Natural killer cell (primary cell): Measurements from ENCODE around the gene VPS37B. TPM values are rescaled to one million over a fixed set of nuclear protein-coding genes. Genes with fewer than 3 reads are reported as not detected.

Experiments used
- ATAC-seq, 3 donors: fragments of 150-1000 bp in 2 of 3; fragments of 200-7000 bp in 1 of 3; cut with Tn5 transposase; 1 replicate in 1 of 3; 2 replicates in 2 of 3; pipeline ENCODE4 v1.10.0; 2021; ENCODE audit warnings: mild to moderate bottlenecking in 2 of 3, moderate library complexity in 2 of 3
- DNase-seq, 2 donors: peaks; one replicate each; pipeline versions ENCODE4 v3.0.0 to v3.0.0-alpha.2; 2013 to 2021; ENCODE audit warnings: mixed read lengths in 1 of 2
- H3K27ac ChIP-seq: one replicate; pipeline ENCODE4 v1.5.1; 2013; ENCODE audit warnings: mild to moderate bottlenecking, low read length
- H3K27me3 ChIP-seq: one replicate; pipeline ENCODE4 v1.6.1; 2013; ENCODE audit warnings: low read length; ENCODE audit not compliant: control insufficient read depth, insufficient read depth
- H3K36me3 ChIP-seq: one replicate; pipeline ENCODE4 v1.6.1; 2013; ENCODE audit warnings: low read length; ENCODE audit not compliant: control insufficient read depth, insufficient read depth
- H3K4me1 ChIP-seq: one replicate; pipeline ENCODE4 v1.6.1; 2013; ENCODE audit warnings: low read length; ENCODE audit not compliant: control insufficient read depth, insufficient read depth
- H3K4me3 ChIP-seq: one replicate; pipeline ENCODE4 v1.5.1; 2013; ENCODE audit warnings: low read length
- H3K9me3 ChIP-seq: one replicate; pipeline ENCODE4 v1.6.1; 2013; ENCODE audit warnings: low read length; ENCODE audit not compliant: control insufficient read depth, insufficient read depth
- H3K27ac Mint-ChIP-seq, 2 donors: one replicate each; pipeline ENCODE4 v1.8.0; 2022; ENCODE audit warnings: mild to moderate bottlenecking in 2 of 2, mixed read lengths in 2 of 2, moderate library complexity in 1 of 2
- H3K27me3 Mint-ChIP-seq, 2 donors: one replicate each; pipeline ENCODE4 v1.8.0; 2022; ENCODE audit warnings: low read depth in 2 of 2, mixed read lengths in 2 of 2
- H3K36me3 Mint-ChIP-seq: one replicate; pipeline ENCODE4 v1.8.0; 2022; ENCODE audit warnings: mixed read lengths
- H3K4me1 Mint-ChIP-seq, 2 donors: one replicate each; pipeline ENCODE4 v1.8.0; 2022; ENCODE audit warnings: mixed read lengths in 2 of 2
- H3K4me3 Mint-ChIP-seq: one replicate; pipeline ENCODE4 v1.8.0; 2022; ENCODE audit warnings: mild to moderate bottlenecking, moderate library complexity, mixed read lengths
- H3K9me3 Mint-ChIP-seq, 2 donors: one replicate each; pipeline ENCODE4 v1.8.0; 2022; ENCODE audit warnings: mixed read lengths in 2 of 2
- CTCF ChIP-seq: fragments of 200-600 bp; IDR thresholded peaks from one replicate; pipeline ENCODE4 v1.8.0; 2022; ENCODE audit warnings: antibody characterized with exemption
- WGBS: methylation state at CpG from one replicate; pipeline ENCODE4 v1.1.7; 2013; ENCODE audit warnings: missing lambda C conversion rate; ENCODE audit not compliant: insufficient coverage; 5-methylcytosine and 5-hydroxymethylcytosine counted together
- intact Hi-C: fragments of 100-400 bp; cut with micrococcal nuclease; formaldehyde crosslinking; loops from one replicate; pipeline ENCODE4 v1.14.2; 2022
- total RNA-seq, 4 donors: library from RNA; stranded (reverse); fragments of 120-200 nt in 1 of 4; gene quantifications; one replicate each; pipeline versions ENCODE4 v1.2.3 to v1.2.4, GENCODE V29; 2013 to 2022

The VPS37B gene
- total RNA-seq, 3 donors from 2014 or later (not counting 1 experiment from before 2014, with no cell fraction given) = 142 to 167 (median 165) TPM

- Histone ChIP-seq H3K4me1 (peaks cover 23% of the 10 kb centered on the region), H3K4me3 (no peak overlapping the region), H3K27me3 (no peaks in the 10 kb centered on the region), H3K27ac (no peak overlapping the region), H3K9me3 (no peaks in the 10 kb centered on the region), H3K36me3 (peaks cover 33% of the 10 kb centered on the region)
- H3K36me3 Mint-ChIP-seq = no peaks in the 10 kb centered on the region
- intact Hi-C loops = no loop called here
- no peaks in the 10 kb centered on the region for H3K27me3 Mint-ChIP-seq
- WGBS = 94% methylated on average over 22 of the region's 22 CpGs
- no peak overlapping the region for H3K4me3 Mint-ChIP-seq
- H3K27ac Mint-ChIP-seq = no peak overlapping the region
- H3K4me1 Mint-ChIP-seq = peaks cover 0 to 8% of the 10 kb centered on the region in 2 donors
- ATAC-seq (no peak), DNase-seq (no peak)
- no peaks in the 10 kb centered on the region for H3K9me3 Mint-ChIP-seq
- no peak for TF ChIP-seq CTCF
Observed at GRCh38 chr12:122858591-122859302, 37.2 kb downstream of the VPS37B start.

- Mint-ChIP-seq H3K4me1 (peaks cover 0 to 8% of the 10 kb centered on the region in 2 donors), H3K27ac (no peak overlapping the region), H3K27me3 (no peaks in the 10 kb centered on the region), H3K4me3 (no peak overlapping the region), H3K9me3 (no peaks in the 10 kb centered on the region), H3K36me3 (no peaks in the 10 kb centered on the region)
- WGBS = 89% methylated on average over 14 of the region's 14 CpGs
- ATAC-seq = no peak
- Histone ChIP-seq H3K27ac (no peak overlapping the region), H3K4me1 (peaks cover 19% of the 10 kb centered on the region), H3K9me3 (no peaks in the 10 kb centered on the region), H3K4me3 (no peak overlapping the region), H3K27me3 (no peaks in the 10 kb centered on the region), H3K36me3 (peaks cover 30% of the 10 kb centered on the region)
- no peak for TF ChIP-seq CTCF
- intact Hi-C loops = no loop called here
- no peak for DNase-seq
Observed at GRCh38 chr12:122858171-122858570, 37.8 kb downstream of the VPS37B start.

- H3K4me3 Mint-ChIP-seq = no peak overlapping the region
Observed at GRCh38 chr12:122856999-122857671, 38.8 kb downstream of the VPS37B start.

More at GRCh38 chr12:122856999-122857671, 38.8 kb downstream of the VPS37B start:
- 93% methylated on average over 24 of the region's 24 CpGs for WGBS
- no peak for TF ChIP-seq CTCF
- Mint-ChIP-seq H3K27me3 (no peaks in the 10 kb centered on the region), H3K9me3 (no peaks in the 10 kb centered on the region), H3K27ac (no peak overlapping the region), H3K36me3 (no peaks in the 10 kb centered on the region), H3K4me1 (peaks cover 0 to 8% of the 10 kb centered on the region in 2 donors)
- no peak for DNase-seq
- Histone ChIP-seq H3K9me3 (no peaks in the 10 kb centered on the region), H3K27me3 (no peaks in the 10 kb centered on the region), H3K36me3 (peaks cover 28% of the 10 kb centered on the region), H3K27ac (no peak overlapping the region), H3K4me3 (no peak overlapping the region), H3K4me1 (peaks cover 15% of the 10 kb centered on the region)
- intact Hi-C loops = no loop called here
- peak in 1 of 3 donors; percentile 16 for ATAC-seq
